Jurkat, Clone E6-1 (cell line): ENCODE results near the gene C20orf204.

Experiments
- DNase-seq: peaks from one replicate; pipeline ENCODE4 v3.0.0-alpha.2; 2011; ENCODE audit warnings: low read depth, low spot score
- H3K4me3 ChIP-seq: 2 replicates; pipeline ENCODE4 v1.5.1; 2011; ENCODE audit warnings: mild to moderate bottlenecking, low read length, control low read depth, moderate library complexity

The C20orf204 gene

DNA sequence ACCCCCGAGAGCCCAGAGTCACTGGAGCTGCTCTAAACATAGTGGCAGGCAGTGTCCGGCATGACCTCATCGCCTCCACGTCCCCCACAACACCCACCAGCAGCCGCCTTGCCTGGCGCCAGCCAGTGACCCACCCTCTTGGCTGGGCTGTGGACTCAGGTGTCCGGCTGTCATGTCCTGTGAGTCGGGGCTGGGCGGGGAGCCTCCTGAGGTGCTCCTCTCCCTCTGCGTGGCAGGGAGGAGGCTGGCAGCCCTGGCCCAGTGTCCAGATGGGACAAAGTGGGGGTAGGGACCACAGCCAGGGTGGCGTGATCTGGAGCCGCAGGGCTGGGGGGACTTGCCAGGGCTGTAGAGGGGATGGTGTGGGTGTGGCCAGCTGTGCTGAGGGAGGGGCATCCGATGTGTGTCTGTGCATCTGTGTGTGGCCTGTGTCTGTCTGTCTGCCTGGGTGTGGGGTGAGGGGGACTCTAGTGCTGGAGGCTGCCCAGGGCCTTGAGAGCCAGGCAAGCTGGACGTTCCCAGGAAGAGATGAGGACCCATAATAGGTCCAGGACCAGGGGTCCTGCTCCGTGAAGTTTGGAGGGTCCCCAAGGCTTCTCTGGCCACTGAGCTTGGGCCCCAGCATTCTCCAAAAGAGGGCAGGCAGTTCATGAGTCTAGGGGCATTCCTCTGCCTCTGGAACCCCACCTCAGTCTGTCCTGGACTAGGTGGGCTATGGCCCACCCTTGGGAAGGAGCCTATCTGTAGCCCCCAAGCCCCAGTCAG lies 15.8 kb downstream of the C20orf204 start:
- no peak overlapping the region for H3K4me3 ChIP-seq
- no peak for DNase-seq

DNA sequence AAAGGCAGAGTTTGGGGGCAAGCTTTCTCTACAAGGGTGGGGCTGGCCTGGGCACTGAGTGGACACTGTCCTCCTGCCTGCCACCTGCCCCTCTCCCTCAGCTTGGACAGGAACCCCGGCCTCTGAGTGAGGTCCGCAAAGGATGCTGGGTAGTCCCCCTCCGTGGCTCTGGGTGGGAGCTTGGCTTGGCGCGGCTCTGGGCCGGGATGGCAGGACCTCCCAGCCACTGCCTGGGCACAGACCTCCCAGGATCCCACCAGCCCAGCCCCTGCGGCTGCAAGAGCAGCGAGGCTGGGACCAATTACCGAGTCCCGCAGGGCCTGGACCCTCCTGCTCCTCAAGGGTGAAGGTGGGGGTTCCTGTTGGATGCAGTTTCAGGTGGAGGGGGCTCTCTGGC lies 16.3 kb downstream of the C20orf204 start:
- no peak overlapping the region for H3K4me3 ChIP-seq
- no peak for DNase-seq

DNA sequence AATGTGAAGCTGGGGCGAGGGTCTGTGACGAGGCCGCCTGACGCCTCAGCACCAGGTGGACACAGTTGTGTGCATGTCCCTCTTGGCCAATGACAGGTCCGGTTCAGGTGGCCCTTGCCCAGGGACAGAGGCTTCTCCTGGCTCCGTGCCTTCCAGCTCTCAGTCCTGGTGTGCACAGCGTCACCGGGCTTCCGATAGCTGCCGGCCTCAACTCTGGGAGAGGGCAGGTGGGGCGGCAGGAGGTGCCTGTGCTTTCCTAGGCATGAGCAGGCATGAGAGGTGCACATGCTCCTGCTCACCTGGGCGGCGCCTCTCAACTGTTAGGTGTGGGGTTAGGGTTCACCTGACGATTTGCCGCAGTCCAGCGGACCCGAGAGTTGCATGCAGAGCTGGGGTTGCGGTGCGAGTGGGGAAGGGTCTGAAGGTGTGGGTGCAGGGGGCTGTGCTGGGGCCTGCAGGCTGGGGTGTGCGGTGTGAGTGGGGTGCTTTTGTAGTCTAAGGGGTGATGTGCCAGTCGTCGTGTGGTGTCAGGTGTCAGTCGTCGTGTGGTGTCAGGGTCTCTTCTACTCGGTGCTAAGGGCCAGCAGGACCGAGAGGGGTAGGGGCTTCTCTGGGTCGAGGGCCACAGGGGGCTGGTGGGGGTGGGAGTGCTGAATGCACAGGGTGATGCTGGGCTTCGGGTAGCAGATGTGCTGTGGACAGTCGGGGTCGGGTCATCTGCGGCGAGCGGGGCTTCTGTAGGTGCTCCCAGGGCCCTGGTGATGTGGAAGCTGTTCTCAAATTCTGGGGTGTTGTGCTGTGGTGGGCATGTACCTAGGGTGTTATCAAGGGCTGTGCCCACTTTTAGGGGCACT lies 17.2 kb downstream of the C20orf204 start:
- no peak overlapping the region for H3K4me3 ChIP-seq
- no peak for DNase-seq

GRCh38 chr20:64053841-64054661 lies 18.1 kb downstream of the C20orf204 start:
- H3K4me3 ChIP-seq: no peak overlapping the region
- DNase-seq: no peak

GRCh38 chr20:64055396-64055892 lies 19.5 kb downstream of the C20orf204 start:
- DNase-seq: no peak
- no peak overlapping the region for H3K4me3 ChIP-seq

- no peak overlapping the region for H3K4me3 ChIP-seq
- DNase-seq: no peak
Observed at GRCh38 chr20:64055893-64056638, 20.1 kb downstream of the C20orf204 start.

- no peak overlapping the region for H3K4me3 ChIP-seq
- DNase-seq: no peak
Observed at GRCh38 chr20:64056639-64056888, 20.6 kb downstream of the C20orf204 start.

DNA sequence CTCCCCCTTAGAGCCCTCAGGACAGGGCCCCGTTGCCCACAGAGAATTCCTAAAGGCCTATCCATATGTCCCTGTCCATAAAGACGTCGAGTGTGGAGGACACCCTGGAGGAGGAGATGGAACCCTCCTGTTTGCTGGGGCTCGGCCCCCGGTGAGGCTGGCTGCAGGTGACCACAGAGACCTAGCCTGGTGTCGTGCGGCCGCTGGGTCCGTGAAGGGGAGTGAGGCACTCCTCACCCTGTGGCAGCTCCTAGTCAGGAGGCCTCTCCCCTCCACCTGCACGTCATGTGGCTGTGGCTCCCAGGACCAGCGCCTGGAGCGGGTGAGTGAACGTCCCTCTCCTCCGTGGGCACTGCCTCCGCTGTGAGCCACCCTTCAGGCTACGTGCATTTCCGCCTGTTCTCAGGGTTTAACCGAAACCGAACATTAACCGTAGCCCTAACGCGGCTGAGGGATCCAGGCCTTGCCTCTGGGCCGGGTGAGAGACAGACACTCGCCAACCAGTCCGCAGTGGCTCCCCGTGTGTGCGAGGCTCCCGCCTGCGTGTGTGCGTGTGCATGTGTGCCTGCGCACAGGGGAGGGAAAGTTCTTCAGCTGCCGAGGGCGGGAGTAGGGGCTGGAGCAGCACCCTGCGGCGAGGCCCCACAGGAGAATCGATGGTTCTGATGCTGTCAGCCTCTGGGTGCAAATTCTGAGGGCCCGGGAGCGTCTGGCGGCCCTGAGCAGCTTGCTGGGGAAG lies 21.1 kb downstream of the C20orf204 start:
- H3K4me3 ChIP-seq: no peak overlapping the region
- no peak for DNase-seq

GRCh38 chr20:64057628-64058498 lies 21.9 kb downstream of the C20orf204 start:
- no peak overlapping the region for H3K4me3 ChIP-seq
- no peak for DNase-seq

DNA sequence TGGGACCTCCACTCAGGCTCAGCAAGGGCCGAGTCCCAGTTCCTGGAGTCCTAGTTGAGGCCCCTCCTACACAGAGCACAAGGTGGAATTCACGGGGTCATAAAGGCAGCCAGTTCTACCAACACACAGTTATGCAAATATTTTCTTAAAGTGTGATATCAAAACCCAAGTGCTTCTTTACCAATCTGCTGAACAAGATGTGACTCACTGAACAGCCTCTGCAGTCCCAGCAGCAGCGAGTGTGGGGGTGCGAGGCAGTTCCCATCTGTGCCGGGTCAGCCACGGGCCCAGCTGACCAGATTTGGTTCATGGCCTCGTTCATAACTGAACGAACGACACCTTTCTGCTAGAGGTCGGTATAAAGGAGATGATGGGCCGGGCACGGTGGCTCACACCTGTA lies 22.6 kb downstream of the C20orf204 start:
- no peak for DNase-seq
- no peak overlapping the region for H3K4me3 ChIP-seq

GRCh38 chr20:64062276-64062595 lies 26.3 kb downstream of the C20orf204 start:
- no peak for DNase-seq
- peak overlapping the region; percentile 67 for H3K4me3 ChIP-seq

GRCh38 chr20:64062596-64063388 lies 26.8 kb downstream of the C20orf204 start, which contains the start of gene TCEA2:
Gene TCEA2 (plus strand): TSS chr20:64063198. CDS start chr20:64063313, 115 bp downstream.
- peak; percentile 89 for DNase-seq
- peak within 1 kb of the TSS; percentile 67 for H3K4me3 ChIP-seq

DNA sequence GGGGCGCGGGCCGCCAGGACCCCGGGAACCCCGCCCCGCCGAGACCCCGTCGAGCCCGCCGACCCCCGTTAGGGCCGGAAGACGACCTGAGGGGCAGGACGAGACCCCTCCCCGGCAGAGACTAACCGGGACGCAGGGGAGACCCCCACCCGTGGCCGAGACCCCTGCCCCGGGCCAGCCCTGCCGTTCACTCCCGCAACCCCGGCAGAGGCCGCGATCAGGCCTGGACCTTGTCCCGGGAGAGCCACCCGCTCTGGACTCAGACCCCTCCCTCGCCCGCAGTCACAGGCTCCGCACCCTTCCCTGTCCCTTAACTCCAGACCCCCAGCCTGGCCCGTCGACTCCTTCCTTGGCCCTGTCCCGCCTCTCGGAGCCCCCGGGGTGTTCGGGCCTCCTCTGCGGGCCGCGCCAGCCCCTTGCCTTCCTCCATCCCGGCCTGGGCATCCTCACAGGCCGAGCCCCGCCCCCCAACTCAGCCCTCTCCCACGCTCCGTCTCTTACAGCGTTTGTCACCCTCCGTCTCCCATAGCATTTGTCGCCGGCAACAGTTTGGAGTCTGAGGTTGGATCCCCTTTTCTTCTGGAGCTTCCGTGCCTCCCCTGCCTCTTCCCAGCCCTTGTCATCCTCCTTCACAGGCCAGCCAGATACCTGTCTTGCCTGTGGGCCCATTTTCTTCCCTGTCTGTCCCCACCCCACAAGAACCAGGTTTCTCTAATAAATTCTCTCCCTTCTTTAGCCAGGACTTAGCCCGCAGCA lies 27.6 kb downstream of the C20orf204 start:
- DNase-seq: no peak

GRCh38 chr20:64064145-64064698 lies 28.2 kb downstream of the C20orf204 start:
- DNase-seq: no peak
- H3K4me3 ChIP-seq: peak overlapping the region; percentile 67

More for the DNA sequence above, 27.6 kb downstream of the C20orf204 start:
- peak overlapping the region; percentile 67 for H3K4me3 ChIP-seq

DNA sequence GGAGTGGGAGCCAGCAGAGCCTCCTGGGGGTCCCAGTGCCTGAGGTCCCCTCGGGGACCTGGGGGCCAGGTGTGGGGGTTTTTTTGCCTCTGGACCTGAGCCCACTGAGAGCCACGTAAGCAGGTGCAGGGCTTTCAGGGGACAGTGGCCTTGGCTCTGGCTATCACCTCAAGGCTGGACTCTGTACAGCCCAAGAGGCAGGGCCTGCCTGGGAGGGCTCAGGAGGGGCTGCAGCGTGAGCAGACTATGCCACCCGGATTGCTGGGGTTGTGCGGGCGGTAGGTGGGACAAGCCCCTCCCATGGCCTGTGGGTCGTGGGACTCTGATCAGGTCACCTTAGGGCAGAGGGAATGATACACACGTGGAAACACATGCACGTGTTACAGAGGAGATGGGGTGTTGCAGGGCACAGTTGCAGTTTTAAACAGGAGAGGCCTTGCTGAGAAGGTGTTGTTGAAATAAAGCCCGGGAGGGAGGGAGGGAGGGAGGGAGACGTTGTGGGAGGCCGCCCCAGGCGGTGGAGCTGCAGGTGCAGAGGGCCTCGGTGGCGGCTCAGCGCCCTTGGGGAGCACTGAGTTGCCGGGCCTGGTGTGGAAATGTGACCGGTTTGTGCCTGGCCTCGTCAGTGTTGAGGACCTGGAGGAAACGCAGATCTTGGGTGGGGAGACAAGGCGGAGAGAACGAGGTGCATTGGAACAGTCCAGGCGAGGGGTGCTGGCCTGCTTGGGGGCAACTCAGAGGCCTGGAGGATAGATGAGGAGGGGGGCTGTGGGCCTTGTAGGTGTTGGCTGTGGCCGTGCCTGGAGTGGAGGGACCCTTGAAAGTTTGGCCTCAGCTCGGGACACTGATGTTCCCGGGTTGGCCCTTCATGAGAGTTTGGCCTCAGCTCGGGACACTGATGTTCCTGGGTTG lies 29.3 kb downstream of the C20orf204 start:
- peak; percentile 43 for DNase-seq
- peak overlapping the region; percentile 1; the same call in 1 of the 2 replicates for H3K4me3 ChIP-seq
